Measurements from ENCODE around the gene NAXE.

The NAXE gene

GRCh38 chr1:156632355-156632754 lies 40.8 kb downstream of the NAXE start:
- TF ChIP-seq CTCF (conservative IDR thresholded peaks at IDR 0.05; ENCODE audit: low read length): no peak
- DNase-seq (ENCODE audit: low read depth): no peak
- no peak overlapping the region for H3K4me3 ChIP-seq (ENCODE audit: low read length)

DNA sequence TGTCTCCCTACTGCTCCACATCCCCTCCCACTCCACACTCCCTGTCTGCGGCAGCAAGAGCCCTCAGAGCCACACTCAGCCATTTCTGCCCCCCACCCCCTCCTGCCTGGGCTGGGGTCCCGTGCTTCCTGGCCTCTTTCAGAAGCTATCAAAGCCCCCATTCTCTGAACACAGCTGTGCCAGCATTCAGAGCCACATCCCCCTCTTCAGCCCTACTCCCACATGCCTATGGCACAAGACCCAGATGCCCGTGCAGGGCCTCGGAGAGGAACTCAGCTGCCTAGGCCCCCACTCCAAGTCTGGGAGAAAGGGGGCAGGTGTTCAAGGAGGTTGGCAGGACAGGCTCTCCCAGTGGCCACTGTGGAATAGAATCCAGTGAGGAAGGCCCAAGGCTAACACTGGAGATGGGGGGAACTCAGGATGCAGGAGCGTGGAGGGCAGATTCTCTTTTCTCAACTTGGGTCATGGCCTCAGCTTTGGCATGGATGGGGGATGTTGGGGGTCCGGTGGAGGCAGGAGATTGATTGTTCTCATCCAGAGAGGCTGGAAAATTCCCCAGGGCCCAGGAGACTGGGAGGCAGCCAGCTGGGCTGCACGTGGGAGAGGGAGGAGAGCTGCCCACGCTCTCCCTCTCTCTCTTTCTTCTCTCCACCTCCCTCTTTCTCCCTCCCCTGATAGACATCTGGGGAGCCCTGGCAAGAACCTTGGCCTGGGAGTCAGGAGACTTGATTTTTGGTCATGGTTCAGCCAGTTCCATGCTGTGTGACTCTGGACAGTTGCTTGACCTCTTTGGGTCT lies 46.8 kb downstream of the NAXE start:
- TF ChIP-seq CTCF (conservative IDR thresholded peaks at IDR 0.05; ENCODE audit: low read length): no peak
- no peak for DNase-seq (ENCODE audit: low read depth)
- no peak overlapping the region for H3K4me3 ChIP-seq (ENCODE audit: low read length)

DNA sequence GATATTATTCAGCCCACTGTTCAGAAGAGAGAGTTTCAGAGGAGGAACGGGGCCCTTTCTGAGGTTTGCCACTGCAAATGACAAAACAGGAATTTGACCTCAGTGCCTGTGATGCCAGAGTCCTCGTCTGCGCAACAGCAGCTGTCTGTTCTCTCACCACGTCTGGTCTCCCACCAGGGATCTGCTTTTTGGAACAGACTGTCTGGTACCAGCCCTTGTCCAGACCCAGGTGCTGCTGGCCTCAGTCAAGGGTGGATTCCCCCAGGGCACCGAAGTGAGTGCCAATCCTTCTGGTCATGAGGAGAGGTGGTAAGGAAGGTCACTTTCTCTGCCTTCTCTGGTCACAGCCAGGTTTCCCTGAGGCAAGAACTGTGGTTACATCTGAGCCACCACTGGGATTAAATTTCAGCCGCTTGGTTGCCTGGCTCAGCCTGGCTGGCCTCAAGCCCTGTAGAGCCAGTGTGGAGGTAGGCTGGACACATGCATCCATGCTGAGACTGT lies 48.1 kb downstream of the NAXE start:
- TF ChIP-seq CTCF (conservative IDR thresholded peaks at IDR 0.05; ENCODE audit: low read length): no peak
- no peak for DNase-seq (ENCODE audit: low read depth)
- no peak overlapping the region for H3K4me3 ChIP-seq (ENCODE audit: low read length)

- no peak for DNase-seq (ENCODE audit: low read depth)
- no peak overlapping the region for H3K4me3 ChIP-seq (ENCODE audit: low read length)
- TF ChIP-seq CTCF (conservative IDR thresholded peaks at IDR 0.05; ENCODE audit: low read length): no peak
Observed at GRCh38 chr1:156640842-156641706, 49.5 kb downstream of the NAXE start.

- no peak for DNase-seq (ENCODE audit: low read depth)
- TF ChIP-seq CTCF (conservative IDR thresholded peaks at IDR 0.05; ENCODE audit: low read length): no peak
- H3K4me3 ChIP-seq (ENCODE audit: low read length): no peak within 1 kb of the TSS
Observed at GRCh38 chr1:156641761-156642264, 50.2 kb downstream of the NAXE start, which contains the start of gene BCAN. BCAN (plus strand) TSS chr1:156642117; CDS start chr1:156646055, 3,938 bp downstream.

DNA sequence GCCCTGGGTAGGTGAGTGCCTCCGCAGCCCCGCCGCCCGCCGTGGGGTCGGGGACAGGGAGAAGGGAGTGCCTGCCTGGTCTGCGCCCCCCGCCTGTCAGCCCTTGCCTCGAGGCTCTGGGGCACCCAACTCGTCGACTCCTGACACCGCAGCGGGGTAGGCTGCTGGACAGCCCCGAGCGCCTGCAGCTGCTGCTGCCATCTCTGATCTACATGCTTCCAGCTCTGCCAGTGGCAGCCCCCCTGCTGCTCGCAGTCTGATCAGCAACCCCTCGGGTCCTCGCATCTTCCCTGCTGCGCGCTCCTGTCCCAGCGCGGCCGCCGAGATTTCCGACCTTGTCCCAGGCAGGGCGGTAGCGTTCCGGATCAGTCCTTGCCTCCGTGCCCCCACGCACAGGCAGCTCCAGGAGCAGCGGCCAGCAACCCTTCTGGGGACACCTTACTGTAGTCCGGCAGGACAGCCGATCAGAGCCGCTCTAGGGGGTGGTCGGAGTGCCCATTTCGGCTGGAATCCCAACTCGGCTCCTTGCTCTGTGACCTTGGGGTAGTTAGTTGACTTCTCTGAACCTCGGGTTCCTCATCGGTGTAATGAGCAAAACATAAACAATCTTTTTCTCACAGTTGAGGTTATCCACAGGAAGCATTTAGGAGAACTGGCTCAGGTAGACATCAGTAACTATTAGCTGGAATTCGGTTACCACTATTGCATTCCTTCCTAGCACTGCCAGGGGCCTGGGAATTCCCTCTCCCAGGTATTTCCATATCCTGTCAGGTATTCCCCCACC lies 50.9 kb downstream of the NAXE start:
- TF ChIP-seq CTCF (conservative IDR thresholded peaks at IDR 0.05; ENCODE audit: low read length): no peak
- no peak for DNase-seq (ENCODE audit: low read depth)
- no peak overlapping the region for H3K4me3 ChIP-seq (ENCODE audit: low read length)
